ENCODE results near the gene ULK3. TPM values are rescaled to one million over a fixed set of nuclear protein-coding genes. Genes with fewer than 3 reads are reported as not detected.
A peak's percentile ranks its signal among the peaks of the same experiment; 100 is the strongest.

The ULK3 gene
- total RNA-seq, 1 donor from 2014 or later = 42.3 TPM

GRCh38 chr15:74830868-74831267 lies 12.1 kb downstream of the ULK3 start:
- intact Hi-C loops (cut with DNase I) = loop anchor here (5.0 kb wide), 1 partner anchor 49 kb away; the partner anchor contains the start of gene CSK
- DNase-seq (ENCODE audit: missing footprints) (no peak), ATAC-seq (peak; percentile 77)

- ATAC-seq (no peak), DNase-seq (ENCODE audit: missing footprints) (no peak)
- intact Hi-C loops (cut with DNase I) = loop anchor here (5.0 kb wide), 1 partner anchor 48 kb away; the partner anchor contains the start of gene CSK
Observed at GRCh38 chr15:74829991-74830390, 13.0 kb downstream of the ULK3 start.

GRCh38 chr15:74829486-74829885 lies 13.5 kb downstream of the ULK3 start:
- intact Hi-C loops (cut with DNase I) = no loop called here
- DNase-seq (ENCODE audit: missing footprints) (no peak), ATAC-seq (no peak)

- intact Hi-C loops (cut with DNase I) = no loop called here
- no peak for DNase-seq (ENCODE audit: missing footprints)
Observed at GRCh38 chr15:74828835-74829234, 14.1 kb downstream of the ULK3 start.

GRCh38 chr15:74827614-74828013 lies 15.3 kb downstream of the ULK3 start:
- DNase-seq (ENCODE audit: missing footprints) (no peak), ATAC-seq (no peak)
- intact Hi-C loops (cut with DNase I) = no loop called here

More at GRCh38 chr15:74828835-74829234, 14.1 kb downstream of the ULK3 start:
- no peak for ATAC-seq

- ATAC-seq (no peak), DNase-seq (ENCODE audit: missing footprints) (no peak)
- intact Hi-C loops (cut with DNase I) = no loop called here
Observed at GRCh38 chr15:74826921-74827320, 16.0 kb downstream of the ULK3 start.

- intact Hi-C loops (cut with DNase I) = no loop called here
- peak; percentile 5 for ATAC-seq
- no peak for DNase-seq (ENCODE audit: missing footprints)
Observed at GRCh38 chr15:74826364-74826819, 16.6 kb downstream of the ULK3 start, which contains the start of gene CPLX3. TSS of gene CPLX3 (plus strand) at chr15:74826627. CDS start at chr15:74826704, 77 bp downstream.

GRCh38 chr15:74825866-74826265 lies 17.1 kb downstream of the ULK3 start:
- intact Hi-C loops (cut with DNase I) = no loop called here
- ATAC-seq (no peak), DNase-seq (ENCODE audit: missing footprints) (no peak)

- intact Hi-C loops (cut with DNase I) = no loop called here
- ATAC-seq (no peak), DNase-seq (ENCODE audit: missing footprints) (no peak)
Observed at GRCh38 chr15:74824976-74825375, 18.0 kb downstream of the ULK3 start.

- DNase-seq (ENCODE audit: missing footprints) (no peak), ATAC-seq (no peak)
- intact Hi-C loops (cut with DNase I) = no loop called here
Observed at GRCh38 chr15:74823324-74823723, 19.6 kb downstream of the ULK3 start.

GRCh38 chr15:74822233-74822632 lies 20.7 kb downstream of the ULK3 start:
- intact Hi-C loops (cut with DNase I) = no loop called here
- ATAC-seq (no peak), DNase-seq (ENCODE audit: missing footprints) (peak; percentile 32)

- intact Hi-C loops (cut with DNase I) = no loop called here
Observed at GRCh38 chr15:74821790-74822158, 21.2 kb downstream of the ULK3 start.

GRCh38 chr15:74821091-74821789 lies 21.7 kb downstream of the ULK3 start:
- ATAC-seq = no peak
- intact Hi-C loops (cut with DNase I) = no loop called here
- peak; percentile 35 for DNase-seq (ENCODE audit: missing footprints)

More at GRCh38 chr15:74821790-74822158, 21.2 kb downstream of the ULK3 start:
- DNase-seq (ENCODE audit: missing footprints) = peak; percentile 54
- ATAC-seq = no peak

- DNase-seq (ENCODE audit: missing footprints) (peak; percentile 31), ATAC-seq (no peak)
Observed at GRCh38 chr15:74820056-74820455, 22.9 kb downstream of the ULK3 start.

GRCh38 chr15:74817370-74817737 lies 25.6 kb downstream of the ULK3 start:
- intact Hi-C loops (cut with DNase I) = no loop called here
- peak; percentile 84 for ATAC-seq
- no peak for DNase-seq (ENCODE audit: missing footprints)

More at GRCh38 chr15:74820056-74820455, 22.9 kb downstream of the ULK3 start:
- intact Hi-C loops (cut with DNase I) = no loop called here

- intact Hi-C loops (cut with DNase I) = no loop called here
- ATAC-seq = no peak
Observed at GRCh38 chr15:74816624-74817369, 26.2 kb downstream of the ULK3 start.

GRCh38 chr15:74815961-74816360 lies 27.0 kb downstream of the ULK3 start:
- intact Hi-C loops (cut with DNase I) = no loop called here
- DNase-seq (ENCODE audit: missing footprints) (no peak), ATAC-seq (no peak)

More at GRCh38 chr15:74816624-74817369, 26.2 kb downstream of the ULK3 start:
- DNase-seq (ENCODE audit: missing footprints) = no peak

- DNase-seq (ENCODE audit: missing footprints) = no peak
- intact Hi-C loops (cut with DNase I) = no loop called here
Observed at GRCh38 chr15:74815121-74815934, 27.6 kb downstream of the ULK3 start.

GRCh38 chr15:74812533-74812932 lies 30.4 kb downstream of the ULK3 start, which contains the start of gene LMAN1L:
TSS of gene LMAN1L (plus strand) at chr15:74812835. CDS start at chr15:74812855, 20 bp downstream.
- ATAC-seq (peak; percentile 53), DNase-seq (ENCODE audit: missing footprints) (no peak)

More at GRCh38 chr15:74815121-74815934, 27.6 kb downstream of the ULK3 start:
- peak; percentile 45 for ATAC-seq

More at GRCh38 chr15:74812533-74812932, 30.4 kb downstream of the ULK3 start, which contains the start of gene LMAN1L:
- intact Hi-C loops (cut with DNase I) = no loop called here
